ENCODE measurements around the gene RASSF3.

DNA sequence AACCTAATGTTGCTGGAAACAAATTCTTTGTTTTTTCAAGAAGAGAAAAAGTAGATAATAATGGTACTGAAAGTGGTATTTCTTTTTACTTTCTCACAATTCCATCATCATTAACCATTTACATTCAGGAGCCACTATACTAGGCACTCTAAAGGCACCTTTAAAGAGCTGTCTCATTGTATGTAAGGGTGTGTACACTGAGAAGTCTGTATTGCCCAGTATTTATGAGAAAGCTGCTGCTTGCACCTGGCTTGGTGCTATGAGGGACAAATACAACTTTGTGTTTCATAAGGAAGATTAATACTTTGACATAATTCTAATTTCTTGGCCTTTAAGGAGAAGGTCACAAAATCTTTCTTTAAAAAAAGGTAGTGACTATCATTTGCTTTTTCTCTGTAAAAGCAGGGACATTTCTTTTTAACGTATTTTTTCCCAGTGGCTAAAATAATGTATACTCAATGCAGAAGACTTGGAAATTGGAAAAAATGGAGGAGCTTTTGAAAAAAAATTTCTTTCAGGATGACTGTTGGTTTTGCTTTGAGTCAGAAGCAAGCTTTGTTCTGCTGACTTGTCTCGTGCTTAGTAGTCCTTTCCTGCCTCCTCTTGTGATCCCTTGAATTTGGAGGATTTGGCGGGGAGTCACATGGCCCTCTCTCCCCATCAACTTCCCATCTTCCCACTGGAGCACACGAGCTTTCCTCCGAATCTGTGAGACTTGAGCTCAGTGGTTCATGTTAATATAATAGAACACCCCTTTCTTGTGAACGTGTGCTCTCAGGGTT, 50.1 kb downstream of the RASSF3 start:
- TF ChIP-seq TAF1 (IDR thresholded peaks at IDR 0.05; ENCODE audit: low read depth) (no peak), EP300 (conservative IDR thresholded peaks at IDR 0.05; ENCODE audit: poor library complexity, severe bottlenecking) (no peak), MXI1 (conservative IDR thresholded peaks at IDR 0.05; ENCODE audit: poor library complexity, severe bottlenecking) (no peak), POLR2AphosphoS5 (IDR thresholded peaks at IDR 0.05) (no peak), EZH2 (IDR thresholded peaks at IDR 0.05; ENCODE audit: borderline replicate concordance, insufficient read depth, low read length, poor library complexity, severe bottlenecking) (no peak)
- TF ChIP-seq, protein P1, sequence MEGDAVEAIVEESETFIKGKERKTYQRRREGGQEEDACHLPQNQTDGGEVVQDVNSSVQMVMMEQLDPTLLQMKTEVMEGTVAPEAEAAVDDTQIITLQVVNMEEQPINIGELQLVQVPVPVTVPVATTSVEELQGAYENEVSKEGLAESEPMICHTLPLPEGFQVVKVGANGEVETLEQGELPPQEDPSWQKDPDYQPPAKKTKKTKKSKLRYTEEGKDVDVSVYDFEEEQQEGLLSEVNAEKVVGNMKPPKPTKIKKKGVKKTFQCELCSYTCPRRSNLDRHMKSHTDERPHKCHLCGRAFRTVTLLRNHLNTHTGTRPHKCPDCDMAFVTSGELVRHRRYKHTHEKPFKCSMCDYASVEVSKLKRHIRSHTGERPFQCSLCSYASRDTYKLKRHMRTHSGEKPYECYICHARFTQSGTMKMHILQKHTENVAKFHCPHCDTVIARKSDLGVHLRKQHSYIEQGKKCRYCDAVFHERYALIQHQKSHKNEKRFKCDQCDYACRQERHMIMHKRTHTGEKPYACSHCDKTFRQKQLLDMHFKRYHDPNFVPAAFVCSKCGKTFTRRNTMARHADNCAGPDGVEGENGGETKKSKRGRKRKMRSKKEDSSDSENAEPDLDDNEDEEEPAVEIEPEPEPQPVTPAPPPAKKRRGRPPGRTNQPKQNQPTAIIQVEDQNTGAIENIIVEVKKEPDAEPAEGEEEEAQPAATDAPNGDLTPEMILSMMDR (IDR thresholded peaks at IDR 0.05; ENCODE audit: poor library complexity, severe bottlenecking): no peak
- TF ChIP-seq, protein P2, sequence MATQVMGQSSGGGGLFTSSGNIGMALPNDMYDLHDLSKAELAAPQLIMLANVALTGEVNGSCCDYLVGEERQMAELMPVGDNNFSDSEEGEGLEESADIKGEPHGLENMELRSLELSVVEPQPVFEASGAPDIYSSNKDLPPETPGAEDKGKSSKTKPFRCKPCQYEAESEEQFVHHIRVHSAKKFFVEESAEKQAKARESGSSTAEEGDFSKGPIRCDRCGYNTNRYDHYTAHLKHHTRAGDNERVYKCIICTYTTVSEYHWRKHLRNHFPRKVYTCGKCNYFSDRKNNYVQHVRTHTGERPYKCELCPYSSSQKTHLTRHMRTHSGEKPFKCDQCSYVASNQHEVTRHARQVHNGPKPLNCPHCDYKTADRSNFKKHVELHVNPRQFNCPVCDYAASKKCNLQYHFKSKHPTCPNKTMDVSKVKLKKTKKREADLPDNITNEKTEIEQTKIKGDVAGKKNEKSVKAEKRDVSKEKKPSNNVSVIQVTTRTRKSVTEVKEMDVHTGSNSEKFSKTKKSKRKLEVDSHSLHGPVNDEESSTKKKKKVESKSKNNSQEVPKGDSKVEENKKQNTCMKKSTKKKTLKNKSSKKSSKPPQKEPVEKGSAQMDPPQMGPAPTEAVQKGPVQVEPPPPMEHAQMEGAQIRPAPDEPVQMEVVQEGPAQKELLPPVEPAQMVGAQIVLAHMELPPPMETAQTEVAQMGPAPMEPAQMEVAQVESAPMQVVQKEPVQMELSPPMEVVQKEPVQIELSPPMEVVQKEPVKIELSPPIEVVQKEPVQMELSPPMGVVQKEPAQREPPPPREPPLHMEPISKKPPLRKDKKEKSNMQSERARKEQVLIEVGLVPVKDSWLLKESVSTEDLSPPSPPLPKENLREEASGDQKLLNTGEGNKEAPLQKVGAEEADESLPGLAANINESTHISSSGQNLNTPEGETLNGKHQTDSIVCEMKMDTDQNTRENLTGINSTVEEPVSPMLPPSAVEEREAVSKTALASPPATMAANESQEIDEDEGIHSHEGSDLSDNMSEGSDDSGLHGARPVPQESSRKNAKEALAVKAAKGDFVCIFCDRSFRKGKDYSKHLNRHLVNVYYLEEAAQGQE (IDR thresholded peaks at IDR 0.05; ENCODE audit: borderline replicate concordance): no peak

All from neural cell (in vitro differentiated cells).